IMR-90 (cell line): ENCODE data around the gene TOMM40L. TPM values are rescaled to one million over a fixed set of nuclear protein-coding genes. Genes with fewer than 3 reads are reported as not detected.

ENCODE experiments used
- ATAC-seq: fragments of 200-7000 bp; cut with Tn5 transposase; 2 replicates; pipeline ENCODE4 v1.9.1; 2020; ENCODE audit warnings: low read depth, mild to moderate bottlenecking, moderate library complexity
- BruUV-seq: library from RNA; stranded (reverse); fragments of 400-500 nt; replicated peaks from 2 replicates; lab custom pipeline; 2021; lab: Mats Ljungman, UMichigan
- CTCF ChIA-PET: fragments of 300-600 bp; formaldehyde crosslinking; extraction: SDS; loops from one replicate; lab custom pipeline; 2021; ENCODE audit warnings: antibody characterized with exemption; lab: Yijun Ruan, JAX
- POLR2A ChIA-PET: fragments of 300-600 bp; sonication (Branson Sonifier 250); formaldehyde crosslinking; loops from one replicate; lab custom pipeline; 2022; ENCODE audit warnings: antibody characterized with exemption; ENCODE audit not compliant: unreplicated experiment; lab: Charles Lee
- DNase-seq: peaks from one replicate; pipeline ENCODE4 v3.0.0; 2013
- H2AFZ ChIP-seq: replicated peaks from 2 replicates; pipeline ENCODE3; 2013; ENCODE audit warnings: low read length, mild to moderate bottlenecking; ENCODE audit not compliant: poor library complexity
- H2AK5ac ChIP-seq: 2 replicates; pipeline ENCODE4 v1.6.1; 2013; ENCODE audit warnings: low read depth, low read length, inconsistent platforms
- H2AK9ac ChIP-seq: replicated peaks from 2 replicates; pipeline ENCODE3; 2013; ENCODE audit warnings: mild to moderate bottlenecking, low read depth, low read length, moderate library complexity; ENCODE audit not compliant: poor library complexity
- H2BK120ac ChIP-seq: 2 replicates; pipeline ENCODE4 v1.6.1; 2013; ENCODE audit warnings: low read depth, low read length, inconsistent platforms
- H2BK15ac ChIP-seq: 3 replicates; pipeline ENCODE4 v1.6.1; 2013; ENCODE audit warnings: low read depth, low read length, inconsistent platforms
- H2BK20ac ChIP-seq: 2 replicates; pipeline ENCODE4 v1.6.1; 2013; ENCODE audit warnings: low read depth, mild to moderate bottlenecking, inconsistent platforms, low read length, moderate library complexity
- H2BK5ac ChIP-seq: 2 replicates; pipeline ENCODE4 v1.6.1; 2013; ENCODE audit warnings: mild to moderate bottlenecking, low read depth, low read length, inconsistent platforms; ENCODE audit not compliant: poor library complexity, severe bottlenecking
- H3K14ac ChIP-seq: replicated peaks from 2 replicates; pipeline ENCODE4 v1.6.1; 2013; ENCODE audit warnings: low read depth, low read length, inconsistent platforms
- H3K18ac ChIP-seq: 2 replicates; pipeline ENCODE4 v1.6.1; 2013; ENCODE audit warnings: low read depth, low read length, control low read depth
- H3K23ac ChIP-seq: 2 replicates; pipeline ENCODE4 v1.6.1; 2013; ENCODE audit warnings: low read depth, low read length, inconsistent platforms
- H3K27ac ChIP-seq: 2 replicates; pipeline ENCODE4 v1.5.1; 2013; ENCODE audit warnings: mild to moderate bottlenecking, control low read depth, low read length; ENCODE audit not compliant: insufficient read depth
- H3K27me3 ChIP-seq: 2 replicates; pipeline ENCODE4 v1.6.1; 2013; ENCODE audit warnings: low read length; ENCODE audit not compliant: control insufficient read depth, insufficient read depth
- H3K36me3 ChIP-seq: 2 replicates; pipeline ENCODE4 v1.6.1; 2013; ENCODE audit warnings: low read length, mixed read lengths; ENCODE audit not compliant: control insufficient read depth, insufficient read depth
- H3K4ac ChIP-seq: 2 replicates; pipeline ENCODE4 v1.6.1; 2013; ENCODE audit warnings: low read depth, low read length, inconsistent platforms
- H3K4me1 ChIP-seq: 2 replicates; pipeline ENCODE4 v1.6.1; 2013; ENCODE audit warnings: low read length, mixed read lengths; ENCODE audit not compliant: control insufficient read depth, insufficient read depth
- H3K4me2 ChIP-seq: 2 replicates; pipeline ENCODE4 v1.6.1; 2013; ENCODE audit warnings: low read depth, mild to moderate bottlenecking, control low read depth, low read length, moderate library complexity
- H3K4me3 ChIP-seq: 2 replicates; pipeline ENCODE4 v1.5.1; 2013; ENCODE audit warnings: low read depth, mild to moderate bottlenecking, control low read depth, low read length, moderate library complexity; ENCODE audit not compliant: insufficient read depth
- H3K56ac ChIP-seq: 2 replicates; pipeline ENCODE4 v1.6.1; 2013; ENCODE audit warnings: low read length, inconsistent platforms; ENCODE audit not compliant: insufficient read depth; ENCODE audit errors: extremely low read depth
- H3K79me1 ChIP-seq, 2 experiments: 2 replicates each; pipeline ENCODE4 v1.6.1; 2013; ENCODE audit warnings: low read length in 2 of 2, inconsistent platforms in 1 of 2, low read depth in 1 of 2
- H3K9ac ChIP-seq: 2 replicates; pipeline ENCODE4 v1.6.1; 2013; ENCODE audit warnings: low read depth, low read length, control low read depth
- H3K9me1 ChIP-seq: 2 replicates; pipeline ENCODE4 v1.6.1; 2013; ENCODE audit warnings: low read length, inconsistent platforms; ENCODE audit not compliant: insufficient read depth
- H3K9me3 ChIP-seq: 2 replicates; pipeline ENCODE4 v1.6.1; 2013; ENCODE audit warnings: low read length; ENCODE audit not compliant: control insufficient read depth, insufficient read depth
- H4K20me1 ChIP-seq: 2 replicates; pipeline ENCODE4 v1.6.1; 2013; ENCODE audit warnings: low read length, inconsistent platforms; ENCODE audit not compliant: insufficient read depth
- H4K5ac ChIP-seq: 2 replicates; pipeline ENCODE4 v1.6.1; 2013; ENCODE audit warnings: mild to moderate bottlenecking, low read depth, low read length, control low read depth
- H4K8ac ChIP-seq, 2 experiments: 2 replicates each; pipeline ENCODE4 v1.6.1; 2013; ENCODE audit warnings: low read depth in 2 of 2, low read length in 2 of 2, control low read depth in 1 of 2, inconsistent platforms in 1 of 2
- H4K91ac ChIP-seq: 2 replicates; pipeline ENCODE4 v1.6.1; 2013; ENCODE audit warnings: low read depth, low read length, inconsistent platforms; ENCODE audit not compliant: insufficient read depth
- BHLHE40 ChIP-seq: fragments of 150-350 bp; IDR thresholded peaks from 2 replicates; pipeline ENCODE4 v1.6.1; 2016; ENCODE audit warnings: mild to moderate bottlenecking, low read depth, low read length
- CEBPB ChIP-seq: IDR thresholded peaks from 2 replicates; pipeline ENCODE4 v1.6.1; 2012; ENCODE audit warnings: low read depth, low read length, improper control_type of control experiment
- CTCF ChIP-seq: conservative IDR thresholded peaks from 2 replicates; pipeline ENCODE4 v1.5.1; 2012; ENCODE audit warnings: mild to moderate bottlenecking, low read depth, low read length, improper control_type of control experiment
- FOS ChIP-seq: fragments of 150-350 bp; IDR thresholded peaks from 2 replicates; pipeline ENCODE4 v1.6.1; 2016; ENCODE audit warnings: low read depth, low read length
- MAFK ChIP-seq: IDR thresholded peaks from 2 replicates; pipeline ENCODE4 v1.6.1; 2012; ENCODE audit warnings: low read depth, low read length, improper control_type of control experiment
- MAZ ChIP-seq: IDR thresholded peaks from 2 replicates; pipeline ENCODE4 v1.6.1; 2012; ENCODE audit warnings: low read depth, mild to moderate bottlenecking, low read length, improper control_type of control experiment, moderate library complexity, borderline replicate concordance
- NFE2L2 ChIP-seq: fragments of 150-350 bp; IDR thresholded peaks from 2 replicates; pipeline ENCODE4 v1.6.1; 2016; ENCODE audit warnings: low read depth, mild to moderate bottlenecking, low read length
- RCOR1 ChIP-seq: IDR thresholded peaks from 2 replicates; pipeline ENCODE4 v1.6.1; 2012; ENCODE audit warnings: mild to moderate bottlenecking, low read length, improper control_type of control experiment; ENCODE audit not compliant: insufficient replicate concordance
- WGBS, 2 experiments: methylation state at CpG; one replicate each; pipeline versions ENCODE4 v1.1.5 to v1.1.7; 2013; ENCODE audit warnings: missing lambda C conversion rate in 2 of 2; ENCODE audit not compliant: insufficient read length in 1 of 2; ENCODE audit errors: extremely low coverage in 2 of 2; 5-methylcytosine and 5-hydroxymethylcytosine counted together
- dilution Hi-C: fragments of 300-500 bp; cut with HindIII; formaldehyde crosslinking; loops from one replicate; pipeline ENCODE4 v1.14.3; 2018; ENCODE audit warnings: low sequenced_read_pairs; ENCODE audit not compliant: unreplicated experiment
- in situ Hi-C: fragments of 300-500 bp; cut with MboI; formaldehyde crosslinking; loops from 3 replicates; pipeline ENCODE4 v1.14.3; 2019; ENCODE audit warnings: low sequenced_read_pairs, inconsistent platforms, mixed read lengths
- intact Hi-C: fragments of 100-400 bp; cut with micrococcal nuclease; formaldehyde crosslinking; loops from 2 replicates; pipeline ENCODE4 v1.10.0; 2022
- polyA plus RNA-seq, 3 experiments: library from polyadenylated mRNA; depleted of rRNA; stranded (reverse); fragments of >200 nt; gene quantifications; 2 replicates each; pipeline ENCODE4 v1.2.3, GENCODE V29; 2012; ENCODE audit warnings: low replicate concordance in 1 of 3
- total RNA-seq: library from RNA; depleted of rRNA; stranded (reverse); fragments of >200 nt; gene quantifications from 2 replicates; pipeline ENCODE4 v1.2.3, GENCODE V29; 2012

Gene TOMM40L
- total and polyA plus RNA-seq, 2 of the 4 experiments (the other 2 are of a cell fraction), result 7.7 to 12.5 TPM

DNA sequence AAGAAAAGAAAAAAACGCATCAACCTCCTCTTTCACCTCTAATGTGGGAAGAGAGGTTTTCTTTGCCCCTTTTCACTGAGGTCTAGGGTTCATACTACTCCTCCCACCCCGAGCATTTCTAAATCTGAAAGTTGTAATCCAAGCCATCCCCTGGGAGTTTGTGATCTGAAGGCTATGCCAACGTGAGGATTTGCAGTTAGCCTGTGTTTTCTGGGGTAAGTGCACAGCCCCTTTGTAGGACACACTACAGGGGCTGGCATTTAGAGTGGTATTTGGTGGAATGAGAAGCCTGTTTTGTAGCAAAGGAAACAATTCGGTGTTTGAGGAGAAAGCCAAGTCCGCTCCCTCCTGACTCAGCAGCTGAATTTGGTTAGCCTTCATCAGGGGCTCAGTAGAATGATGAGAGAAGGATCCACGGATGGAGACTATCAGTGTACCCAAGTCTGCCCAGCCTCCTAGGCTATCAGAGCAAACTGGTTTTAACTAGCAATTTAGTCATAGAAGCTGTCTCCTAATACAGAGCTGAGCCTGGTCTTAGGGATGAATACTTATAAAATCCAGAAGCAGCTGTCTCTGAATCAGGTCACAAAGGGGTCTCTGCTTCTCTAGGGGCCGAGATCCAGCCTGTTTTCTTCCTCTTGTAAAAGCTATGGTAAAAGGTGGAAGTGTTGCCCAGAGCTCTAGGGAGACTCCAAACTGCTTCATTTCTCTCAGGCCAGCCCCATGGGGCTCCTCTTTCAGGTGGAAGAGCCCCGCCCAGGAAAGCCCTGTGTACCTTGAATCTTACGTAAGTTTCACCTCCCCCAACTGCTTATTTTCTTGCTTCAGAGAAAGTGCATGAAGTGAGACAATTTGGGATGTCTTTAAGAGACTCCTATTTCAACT lies 34.8 kb downstream of the TOMM40L start:
- H4K91ac ChIP-seq, result no peak overlapping the region
- no peaks in the 10 kb centered on the region for H3K79me1 ChIP-seq
- H3K56ac ChIP-seq, result no peak overlapping the region
- H2BK120ac ChIP-seq, result no peak overlapping the region
- dilution Hi-C loops, result no loop called here
- no peak overlapping the region for H3K4ac ChIP-seq
- no peak overlapping the region for H4K8ac ChIP-seq
- no peak overlapping the region for H3K27ac ChIP-seq
- no peak overlapping the region for H3K9ac ChIP-seq
- no peak overlapping the region for H3K4me2 ChIP-seq
- intact Hi-C loops, result no loop called here
- H3K4me1 ChIP-seq, result no peaks in the 10 kb centered on the region
- H3K36me3 ChIP-seq, result no peaks in the 10 kb centered on the region
- H3K9me1 ChIP-seq, result no peaks in the 10 kb centered on the region
- H3K18ac ChIP-seq, result no peak overlapping the region
- H2BK5ac ChIP-seq, result no peak overlapping the region
- TF ChIP-seq BHLHE40 (no peak), MAFK (no peak), NFE2L2 (no peak), MAZ (no peak), FOS (no peak), RCOR1 (no peak), CEBPB (no peak), CTCF (no peak)
- no peak overlapping the region for H2AK5ac ChIP-seq
- H3K23ac ChIP-seq, result no peak overlapping the region
- no peak overlapping the region for H2AK9ac ChIP-seq
- H4K20me1 ChIP-seq, result no peaks in the 10 kb centered on the region
- WGBS, 2 experiments, result 50% methylated on average over 2 of the region's 9 CpGs; no CpG with 5 or more reads in 1 of the 2 experiments
- in situ Hi-C loops, result no loop called here
- peaks cover 36% of the 10 kb centered on the region for H3K27me3 ChIP-seq
- no peak overlapping the region for H2AFZ ChIP-seq
- H3K9me3 ChIP-seq, result peaks cover 11% of the 10 kb centered on the region
- ChIA-PET POLR2A (no interaction called here), CTCF (no interaction called here)
- no peak overlapping the region for H2BK20ac ChIP-seq
- no TSS peak for BruUV-seq
- ATAC-seq (no peak), DNase-seq (no peak)
- H4K5ac ChIP-seq, result no peak overlapping the region
- no peak overlapping the region for H2BK15ac ChIP-seq
- H3K14ac ChIP-seq, result no peak overlapping the region
- no peak overlapping the region for H3K4me3 ChIP-seq
